Vagina (tissue), 2 donors: Measurements from ENCODE around the gene DPP10.

Experiments used
- CTCF ChIP-seq, 3 experiments: fragments of 450-650 bp in 2 of 3; fragments of 200-600 bp in 1 of 3; sonication (generic) in 1 of 3; IDR thresholded peaks; one replicate each; pipeline ENCODE4 v1.5.1; 2017 to 2019; ENCODE audit warnings: antibody characterized with exemption in 3 of 3, mild to moderate bottlenecking in 2 of 3, moderate library complexity in 2 of 3
- POLR2A ChIP-seq, 2 donors: fragments of 450-650 bp; IDR thresholded peaks; one replicate each; pipeline ENCODE4 v1.6.1; 2017; ENCODE audit warnings: antibody characterized with exemption in 2 of 2, mild to moderate bottlenecking in 2 of 2, moderate library complexity in 2 of 2

DNA sequence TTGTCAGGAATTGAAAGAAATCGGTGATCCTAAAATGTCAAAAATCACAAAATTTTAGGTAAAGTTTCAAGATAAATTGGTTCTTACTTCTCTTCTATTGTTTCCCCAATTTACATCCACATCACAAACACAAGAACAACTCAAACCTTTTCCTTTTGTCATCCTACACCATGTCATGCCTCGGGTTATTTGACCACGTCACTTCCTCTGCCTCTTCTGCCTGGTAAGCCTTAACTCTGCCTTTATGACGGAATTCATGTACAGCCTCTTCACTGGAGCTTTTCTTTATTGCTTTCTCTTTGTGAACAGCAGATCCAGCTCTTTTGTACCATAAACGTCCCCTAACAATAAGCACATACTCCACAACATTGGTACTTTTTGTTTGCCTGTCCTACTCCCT lies 258.0 kb downstream of the DPP10 start:
- no peak for TF ChIP-seq CTCF (IDR thresholded peaks at IDR 0.05)
- no peak for TF ChIP-seq POLR2A (IDR thresholded peaks at IDR 0.05)
